ENCODE results near the gene EMX2.

DNA sequence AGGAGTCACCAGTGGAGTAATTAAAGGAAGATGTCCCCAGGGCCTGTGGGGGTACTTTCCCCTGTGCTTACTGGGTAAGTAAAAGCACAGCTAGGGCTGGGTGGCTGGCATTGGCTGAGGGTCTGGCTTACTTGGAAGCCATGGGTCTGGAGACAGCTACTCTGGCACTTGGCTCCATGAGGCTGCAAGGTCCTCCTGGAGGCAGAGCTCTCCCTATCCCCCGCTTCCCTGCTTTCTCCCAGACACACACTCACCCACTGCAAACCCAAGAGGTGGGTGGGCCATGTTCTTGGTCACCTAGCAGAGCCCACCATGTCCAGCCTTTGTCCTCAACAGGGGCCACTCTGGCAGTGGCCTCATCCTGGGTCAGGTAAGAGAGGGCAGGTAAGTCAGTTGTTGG is 13.3 kb downstream of the EMX2 start:
- TF ChIP-seq, protein P1, sequence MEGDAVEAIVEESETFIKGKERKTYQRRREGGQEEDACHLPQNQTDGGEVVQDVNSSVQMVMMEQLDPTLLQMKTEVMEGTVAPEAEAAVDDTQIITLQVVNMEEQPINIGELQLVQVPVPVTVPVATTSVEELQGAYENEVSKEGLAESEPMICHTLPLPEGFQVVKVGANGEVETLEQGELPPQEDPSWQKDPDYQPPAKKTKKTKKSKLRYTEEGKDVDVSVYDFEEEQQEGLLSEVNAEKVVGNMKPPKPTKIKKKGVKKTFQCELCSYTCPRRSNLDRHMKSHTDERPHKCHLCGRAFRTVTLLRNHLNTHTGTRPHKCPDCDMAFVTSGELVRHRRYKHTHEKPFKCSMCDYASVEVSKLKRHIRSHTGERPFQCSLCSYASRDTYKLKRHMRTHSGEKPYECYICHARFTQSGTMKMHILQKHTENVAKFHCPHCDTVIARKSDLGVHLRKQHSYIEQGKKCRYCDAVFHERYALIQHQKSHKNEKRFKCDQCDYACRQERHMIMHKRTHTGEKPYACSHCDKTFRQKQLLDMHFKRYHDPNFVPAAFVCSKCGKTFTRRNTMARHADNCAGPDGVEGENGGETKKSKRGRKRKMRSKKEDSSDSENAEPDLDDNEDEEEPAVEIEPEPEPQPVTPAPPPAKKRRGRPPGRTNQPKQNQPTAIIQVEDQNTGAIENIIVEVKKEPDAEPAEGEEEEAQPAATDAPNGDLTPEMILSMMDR (IDR thresholded peaks at IDR 0.05), result no peak
- no peak for TF ChIP-seq POLR2A (IDR thresholded peaks at IDR 0.05)

All from Peyer's patch (tissue), 4 donors.